ENCODE data around the gene CREM.

The CREM gene

GRCh38 chr10:35234073-35234472 lies 107.4 kb downstream of the CREM start:
- no peak for TF ChIP-seq USF1 (IDR thresholded peaks at IDR 0.05)
- no peak for TF ChIP-seq CEBPB (IDR thresholded peaks at IDR 0.05)
- no peak for TF ChIP-seq RAD21 (IDR thresholded peaks at IDR 0.05; ENCODE audit: low read depth)
- no peak for TF ChIP-seq TAF1 (IDR thresholded peaks at IDR 0.05; ENCODE audit: low read depth)
- TF ChIP-seq TCF12 (IDR thresholded peaks at IDR 0.05; ENCODE audit: low read depth): no peak
- TF ChIP-seq NFIC (IDR thresholded peaks at IDR 0.05): no peak
- TF ChIP-seq YY1 (IDR thresholded peaks at IDR 0.05; ENCODE audit: low read depth): no peak
- no peak for TF ChIP-seq FOXM1 (IDR thresholded peaks at IDR 0.05; ENCODE audit: borderline replicate concordance, low read depth)
- TF ChIP-seq REST (IDR thresholded peaks at IDR 0.05; ENCODE audit: low read depth): no peak
- no peak for TF ChIP-seq CREB1 (IDR thresholded peaks at IDR 0.05; ENCODE audit: low read depth)
- no peak for TF ChIP-seq ZBTB7A (IDR thresholded peaks at IDR 0.05; ENCODE audit: low read depth)
- no peak for TF ChIP-seq TEAD4 (IDR thresholded peaks at IDR 0.05)
- TF ChIP-seq MAX (IDR thresholded peaks at IDR 0.05): no peak
- no peak for TF ChIP-seq EP300 (IDR thresholded peaks at IDR 0.05; ENCODE audit: borderline replicate concordance)
- no peak for TF ChIP-seq EGR1 (IDR thresholded peaks at IDR 0.05)

- TF ChIP-seq CEBPB (IDR thresholded peaks at IDR 0.05): no peak
- no peak for TF ChIP-seq FOXM1 (IDR thresholded peaks at IDR 0.05; ENCODE audit: borderline replicate concordance, low read depth)
- peak; percentile 53 for TF ChIP-seq RAD21 (IDR thresholded peaks at IDR 0.05; ENCODE audit: low read depth)
- no peak for TF ChIP-seq TCF12 (IDR thresholded peaks at IDR 0.05; ENCODE audit: low read depth)
- TF ChIP-seq ZBTB7A (IDR thresholded peaks at IDR 0.05; ENCODE audit: low read depth): no peak
- TF ChIP-seq REST (IDR thresholded peaks at IDR 0.05; ENCODE audit: low read depth): no peak
- no peak for TF ChIP-seq YY1 (IDR thresholded peaks at IDR 0.05; ENCODE audit: low read depth)
- no peak for TF ChIP-seq EP300 (IDR thresholded peaks at IDR 0.05; ENCODE audit: borderline replicate concordance)
- no peak for TF ChIP-seq EGR1 (IDR thresholded peaks at IDR 0.05)
These were observed 110.1 kb downstream of the CREM start for GRCh38 chr10:35236739-35237138.

GRCh38 chr10:35237766-35238512 lies 111.3 kb downstream of the CREM start:
- TF ChIP-seq EGR1 (IDR thresholded peaks at IDR 0.05) (no peak), TEAD4 (IDR thresholded peaks at IDR 0.05) (no peak), YY1 (IDR thresholded peaks at IDR 0.05; ENCODE audit: low read depth) (no peak), RAD21 (IDR thresholded peaks at IDR 0.05; ENCODE audit: low read depth) (no peak), ZBTB7A (IDR thresholded peaks at IDR 0.05; ENCODE audit: low read depth) (no peak), USF1 (IDR thresholded peaks at IDR 0.05) (no peak), REST (IDR thresholded peaks at IDR 0.05; ENCODE audit: low read depth) (no peak), MAX (IDR thresholded peaks at IDR 0.05) (no peak), TAF1 (IDR thresholded peaks at IDR 0.05; ENCODE audit: low read depth) (no peak), FOXM1 (IDR thresholded peaks at IDR 0.05; ENCODE audit: borderline replicate concordance, low read depth) (no peak), EP300 (IDR thresholded peaks at IDR 0.05; ENCODE audit: borderline replicate concordance) (no peak), TCF12 (IDR thresholded peaks at IDR 0.05; ENCODE audit: low read depth) (no peak), CEBPB (IDR thresholded peaks at IDR 0.05) (no peak), CREB1 (IDR thresholded peaks at IDR 0.05; ENCODE audit: low read depth) (no peak), NFIC (IDR thresholded peaks at IDR 0.05) (no peak)

GRCh38 chr10:35244549-35244948 lies 117.9 kb downstream of the CREM start:
- TF ChIP-seq TAF1 (IDR thresholded peaks at IDR 0.05; ENCODE audit: low read depth) (no peak), RAD21 (IDR thresholded peaks at IDR 0.05; ENCODE audit: low read depth) (no peak)
